ENCODE data around the gene COL5A1.

DNA sequence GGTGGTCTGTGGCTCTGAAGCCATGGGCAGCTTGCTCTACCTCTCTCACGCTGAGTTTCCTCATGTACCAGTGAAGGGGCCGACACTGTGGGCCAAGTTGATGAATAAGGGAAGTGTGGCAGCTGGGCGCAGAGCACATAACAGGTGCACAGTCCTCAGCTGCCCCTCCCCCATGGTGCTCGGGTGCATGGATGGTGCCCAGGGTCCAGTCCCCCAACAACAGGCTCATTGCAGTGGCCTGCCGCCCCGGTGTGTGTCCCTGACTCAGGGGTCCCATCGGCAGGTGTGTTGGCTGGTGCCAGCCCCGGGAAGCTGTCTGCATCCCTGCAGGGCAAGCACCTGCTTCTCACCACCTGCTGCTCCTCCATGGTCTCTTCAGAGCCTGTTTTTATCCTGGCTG is 36.6 kb downstream of the COL5A1 start:
- TF ChIP-seq NFIC (IDR thresholded peaks at IDR 0.05) = no peak
- TF ChIP-seq YY1 (IDR thresholded peaks at IDR 0.05; ENCODE audit: low read depth) = no peak
- TF ChIP-seq EGR1 (IDR thresholded peaks at IDR 0.05) = no peak
- TF ChIP-seq FOXM1 (IDR thresholded peaks at IDR 0.05; ENCODE audit: borderline replicate concordance, low read depth) = no peak

All from Ishikawa (cell line).